H1 (cell line): ENCODE results near the gene DGKD. TPM values are rescaled to one million over a fixed set of nuclear protein-coding genes. Genes with fewer than 3 reads are reported as not detected.

Experiments used
- ASH2L ChIP-seq: fragments of 200-600, 300-600 bp; sonication (generic); IDR thresholded peaks from one replicate; pipeline ENCODE4 v1.7.1; 2017; ENCODE audit warnings: low read length
- CTBP2 ChIP-seq: IDR thresholded peaks from 2 replicates; pipeline ENCODE4 v1.7.0; 2011; ENCODE audit warnings: borderline replicate concordance, mild to moderate bottlenecking, moderate library complexity, mixed read lengths, low read length; ENCODE audit not compliant: insufficient read depth, insufficient read length
- EGR1 ChIP-seq: IDR thresholded peaks from 2 replicates; pipeline ENCODE4 v1.6.1; 2011; ENCODE audit warnings: low read depth, low read length, borderline replicate concordance
- JUN ChIP-seq: IDR thresholded peaks from 2 replicates; pipeline ENCODE4 v1.6.1; 2011; ENCODE audit warnings: low read depth, mild to moderate bottlenecking, improper control_type of control experiment, low read length
- KDM5A ChIP-seq: fragments of 200-600 bp; IDR thresholded peaks from 2 replicates; pipeline ENCODE4 v1.7.1; 2012; ENCODE audit warnings: mild to moderate bottlenecking, low read length, inconsistent platforms, mixed read lengths
- RBBP5 ChIP-seq: IDR thresholded peaks from 2 replicates; pipeline ENCODE4 v1.7.1; 2012; ENCODE audit warnings: low read depth, mild to moderate bottlenecking, inconsistent platforms, low read length, moderate library complexity, borderline replicate concordance
- RNF2 ChIP-seq: fragments of 200-900, 300-1000 bp; sonication (generic); IDR thresholded peaks from 2 replicates; pipeline ENCODE4 v1.7.1; 2016; ENCODE audit warnings: borderline replicate concordance, low read depth, mild to moderate bottlenecking, antibody characterized with exemption, low read length; ENCODE audit not compliant: poor library complexity, severe bottlenecking; ENCODE audit errors: missing control alignments
- SIN3A ChIP-seq, 2 experiments: IDR thresholded peaks in 1 of 2; conservative IDR thresholded peaks in 1 of 2; 2 replicates each; pipeline ENCODE4 v1.6.1; 2011 to 2012; ENCODE audit warnings: low read length in 2 of 2, improper control_type of control experiment in 1 of 2, low read depth in 1 of 2, mild to moderate bottlenecking in 1 of 2
- SP2 ChIP-seq: IDR thresholded peaks from 2 replicates; pipeline ENCODE4 v1.6.1; 2012; ENCODE audit warnings: mild to moderate bottlenecking, low read length, inconsistent platforms
- TAF7 ChIP-seq: optimal IDR thresholded peaks from 2 replicates; pipeline ENCODE3; 2011; ENCODE audit warnings: low read depth, mild to moderate bottlenecking, inconsistent platforms, low read length, moderate library complexity, borderline replicate concordance
- YY1 ChIP-seq: IDR thresholded peaks from 2 replicates; pipeline ENCODE4 v1.6.1; 2011; ENCODE audit warnings: low read depth, mild to moderate bottlenecking, low read length
- polyA plus RNA-seq, 7 experiments: library from polyadenylated mRNA; depleted of rRNA in 3 of 7; stranded (reverse) in 5 of 7; unstranded in 2 of 7; fragments of >200 nt in 5 of 7; fragments of 200-250 nt in 2 of 7; gene quantifications; 1 replicate in 5 of 7; 2 replicates in 1 of 7; 4 replicates in 1 of 7; pipeline versions ENCODE4 v1.2.1 to v1.2.3, GENCODE V29; 2011 to 2013; ENCODE audit warnings: missing spikeins in 2 of 7, mixed read lengths in 2 of 7
- total RNA-seq: library from RNA; stranded (reverse); fragmentation: NEBNext Ultra II Directional; extraction: Animal tissue kit (Norgen Biotek cat#: 25700); gene quantifications from 2 replicates; pipeline ENCODE4 v1.2.1, GENCODE V29; 2021
- TF ChIP-seq, protein P1 (sequence below): fragments of 300-600 bp; sonication (generic); IDR thresholded peaks from 2 replicates; pipeline ENCODE4 v1.7.1; 2012; ENCODE audit warnings: low read length, moderate library complexity, mild to moderate bottlenecking, inconsistent platforms; ENCODE audit not compliant: insufficient replicate concordance

DGKD gene
- total and polyA plus RNA-seq, 2 of the 8 experiments (the other 6 are each of a cell fraction or from before 2014, with no cell fraction given) = 7.7 to 30.9 TPM

DNA sequence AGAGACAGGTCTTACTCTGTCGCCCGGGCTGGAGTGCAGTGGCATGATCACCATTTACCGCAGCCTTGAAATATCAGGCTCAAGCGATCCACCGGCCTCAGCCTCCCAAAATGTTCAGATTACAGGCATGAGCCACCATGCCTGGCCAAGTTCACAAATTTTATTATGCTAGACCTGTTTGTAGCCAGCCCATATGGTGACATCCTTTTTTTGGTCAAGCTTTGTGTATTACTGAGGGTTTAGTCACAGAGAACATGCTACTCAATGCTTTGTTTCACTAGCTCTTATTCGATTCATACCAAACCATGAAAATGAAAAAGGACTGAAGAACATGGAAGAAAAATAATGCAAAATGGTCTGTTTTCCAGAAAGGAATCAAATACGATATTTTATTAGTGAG lies 41.4 kb downstream of the DGKD start (continued):
- TF ChIP-seq, protein P1, sequence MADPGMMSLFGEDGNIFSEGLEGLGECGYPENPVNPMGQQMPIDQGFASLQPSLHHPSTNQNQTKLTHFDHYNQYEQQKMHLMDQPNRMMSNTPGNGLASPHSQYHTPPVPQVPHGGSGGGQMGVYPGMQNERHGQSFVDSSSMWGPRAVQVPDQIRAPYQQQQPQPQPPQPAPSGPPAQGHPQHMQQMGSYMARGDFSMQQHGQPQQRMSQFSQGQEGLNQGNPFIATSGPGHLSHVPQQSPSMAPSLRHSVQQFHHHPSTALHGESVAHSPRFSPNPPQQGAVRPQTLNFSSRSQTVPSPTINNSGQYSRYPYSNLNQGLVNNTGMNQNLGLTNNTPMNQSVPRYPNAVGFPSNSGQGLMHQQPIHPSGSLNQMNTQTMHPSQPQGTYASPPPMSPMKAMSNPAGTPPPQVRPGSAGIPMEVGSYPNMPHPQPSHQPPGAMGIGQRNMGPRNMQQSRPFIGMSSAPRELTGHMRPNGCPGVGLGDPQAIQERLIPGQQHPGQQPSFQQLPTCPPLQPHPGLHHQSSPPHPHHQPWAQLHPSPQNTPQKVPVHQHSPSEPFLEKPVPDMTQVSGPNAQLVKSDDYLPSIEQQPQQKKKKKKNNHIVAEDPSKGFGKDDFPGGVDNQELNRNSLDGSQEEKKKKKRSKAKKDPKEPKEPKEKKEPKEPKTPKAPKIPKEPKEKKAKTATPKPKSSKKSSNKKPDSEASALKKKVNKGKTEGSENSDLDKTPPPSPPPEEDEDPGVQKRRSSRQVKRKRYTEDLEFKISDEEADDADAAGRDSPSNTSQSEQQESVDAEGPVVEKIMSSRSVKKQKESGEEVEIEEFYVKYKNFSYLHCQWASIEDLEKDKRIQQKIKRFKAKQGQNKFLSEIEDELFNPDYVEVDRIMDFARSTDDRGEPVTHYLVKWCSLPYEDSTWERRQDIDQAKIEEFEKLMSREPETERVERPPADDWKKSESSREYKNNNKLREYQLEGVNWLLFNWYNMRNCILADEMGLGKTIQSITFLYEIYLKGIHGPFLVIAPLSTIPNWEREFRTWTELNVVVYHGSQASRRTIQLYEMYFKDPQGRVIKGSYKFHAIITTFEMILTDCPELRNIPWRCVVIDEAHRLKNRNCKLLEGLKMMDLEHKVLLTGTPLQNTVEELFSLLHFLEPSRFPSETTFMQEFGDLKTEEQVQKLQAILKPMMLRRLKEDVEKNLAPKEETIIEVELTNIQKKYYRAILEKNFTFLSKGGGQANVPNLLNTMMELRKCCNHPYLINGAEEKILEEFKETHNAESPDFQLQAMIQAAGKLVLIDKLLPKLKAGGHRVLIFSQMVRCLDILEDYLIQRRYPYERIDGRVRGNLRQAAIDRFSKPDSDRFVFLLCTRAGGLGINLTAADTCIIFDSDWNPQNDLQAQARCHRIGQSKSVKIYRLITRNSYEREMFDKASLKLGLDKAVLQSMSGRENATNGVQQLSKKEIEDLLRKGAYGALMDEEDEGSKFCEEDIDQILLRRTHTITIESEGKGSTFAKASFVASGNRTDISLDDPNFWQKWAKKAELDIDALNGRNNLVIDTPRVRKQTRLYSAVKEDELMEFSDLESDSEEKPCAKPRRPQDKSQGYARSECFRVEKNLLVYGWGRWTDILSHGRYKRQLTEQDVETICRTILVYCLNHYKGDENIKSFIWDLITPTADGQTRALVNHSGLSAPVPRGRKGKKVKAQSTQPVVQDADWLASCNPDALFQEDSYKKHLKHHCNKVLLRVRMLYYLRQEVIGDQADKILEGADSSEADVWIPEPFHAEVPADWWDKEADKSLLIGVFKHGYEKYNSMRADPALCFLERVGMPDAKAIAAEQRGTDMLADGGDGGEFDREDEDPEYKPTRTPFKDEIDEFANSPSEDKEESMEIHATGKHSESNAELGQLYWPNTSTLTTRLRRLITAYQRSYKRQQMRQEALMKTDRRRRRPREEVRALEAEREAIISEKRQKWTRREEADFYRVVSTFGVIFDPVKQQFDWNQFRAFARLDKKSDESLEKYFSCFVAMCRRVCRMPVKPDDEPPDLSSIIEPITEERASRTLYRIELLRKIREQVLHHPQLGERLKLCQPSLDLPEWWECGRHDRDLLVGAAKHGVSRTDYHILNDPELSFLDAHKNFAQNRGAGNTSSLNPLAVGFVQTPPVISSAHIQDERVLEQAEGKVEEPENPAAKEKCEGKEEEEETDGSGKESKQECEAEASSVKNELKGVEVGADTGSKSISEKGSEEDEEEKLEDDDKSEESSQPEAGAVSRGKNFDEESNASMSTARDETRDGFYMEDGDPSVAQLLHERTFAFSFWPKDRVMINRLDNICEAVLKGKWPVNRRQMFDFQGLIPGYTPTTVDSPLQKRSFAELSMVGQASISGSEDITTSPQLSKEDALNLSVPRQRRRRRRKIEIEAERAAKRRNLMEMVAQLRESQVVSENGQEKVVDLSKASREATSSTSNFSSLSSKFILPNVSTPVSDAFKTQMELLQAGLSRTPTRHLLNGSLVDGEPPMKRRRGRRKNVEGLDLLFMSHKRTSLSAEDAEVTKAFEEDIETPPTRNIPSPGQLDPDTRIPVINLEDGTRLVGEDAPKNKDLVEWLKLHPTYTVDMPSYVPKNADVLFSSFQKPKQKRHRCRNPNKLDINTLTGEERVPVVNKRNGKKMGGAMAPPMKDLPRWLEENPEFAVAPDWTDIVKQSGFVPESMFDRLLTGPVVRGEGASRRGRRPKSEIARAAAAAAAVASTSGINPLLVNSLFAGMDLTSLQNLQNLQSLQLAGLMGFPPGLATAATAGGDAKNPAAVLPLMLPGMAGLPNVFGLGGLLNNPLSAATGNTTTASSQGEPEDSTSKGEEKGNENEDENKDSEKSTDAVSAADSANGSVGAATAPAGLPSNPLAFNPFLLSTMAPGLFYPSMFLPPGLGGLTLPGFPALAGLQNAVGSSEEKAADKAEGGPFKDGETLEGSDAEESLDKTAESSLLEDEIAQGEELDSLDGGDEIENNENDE = no peak
- TF ChIP-seq KDM5A (no peak), TAF7 (no peak), CTBP2 (no peak), JUN (no peak), ASH2L (no peak), SP2 (no peak), RBBP5 (no peak), RNF2 (no peak), YY1 (no peak), EGR1 (no peak), SIN3A (conservative IDR thresholded peaks at IDR 0.05 in 1 of 2, IDR thresholded peaks at IDR 0.05 in 1 of 2; ENCODE audit: low read depth in 1 of 2, low read length in 2 of 2) (no peak)
